Forelimb muscle (tissue), 1 donor: Measurements from ENCODE around the gene EFCAB12. TPM values are rescaled to one million over a fixed set of nuclear protein-coding genes. Genes with fewer than 3 reads are reported as not detected.
A peak's percentile ranks its signal among the peaks of the same experiment; 100 is the strongest.
"Not testable (repeated sequence)": the region's sequence is repeated elsewhere in the genome, so short reads cannot be mapped to it uniquely, and the experiment has no call there.

Experiments used
- DNase-seq: peaks from one replicate; pipeline ENCODE4 v3.0.0-alpha.2; 2013; ENCODE audit warnings: low read depth
- polyA plus RNA-seq: library from polyadenylated mRNA; unstranded; fragments of 120-200 nt; gene quantifications from one replicate; pipeline ENCODE4 v1.2.1, GENCODE V29; 2013; ENCODE audit not compliant: insufficient read length

The EFCAB12 gene
- polyA plus RNA-seq, 1 donor = 0.13 TPM

DNA sequence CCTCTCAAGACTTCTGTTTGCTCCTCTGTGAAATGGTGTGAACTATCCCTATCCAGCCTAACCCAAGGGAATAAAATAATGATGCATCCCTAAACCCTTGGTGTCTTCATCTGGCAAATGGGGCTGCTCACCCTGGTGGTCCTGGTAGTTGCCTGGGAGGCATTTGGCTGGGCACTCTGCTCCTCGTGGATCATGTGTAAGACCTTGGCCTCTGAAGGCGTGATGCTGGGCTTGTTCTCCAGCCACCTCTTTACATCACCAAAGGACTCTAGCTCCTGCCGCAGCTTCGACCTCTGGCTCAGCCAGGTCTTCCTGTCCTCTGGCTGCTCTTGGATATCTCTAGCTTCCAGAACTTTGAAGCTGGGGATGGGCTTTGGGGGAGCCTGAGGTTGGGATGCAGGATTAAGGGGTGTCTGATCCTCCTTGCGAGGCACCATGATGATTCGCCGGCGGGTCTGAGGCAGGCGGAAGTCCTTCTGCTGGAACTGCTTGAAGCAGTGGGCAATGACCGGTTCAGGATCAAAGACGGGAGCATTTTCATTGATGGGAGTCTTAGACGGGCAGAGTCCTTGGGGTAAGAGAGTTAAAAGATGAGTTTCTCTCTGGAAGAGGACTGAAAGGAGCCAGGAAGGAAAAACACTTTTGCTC lies 7.1 kb downstream of the EFCAB12 start:
- no peak for DNase-seq

DNA sequence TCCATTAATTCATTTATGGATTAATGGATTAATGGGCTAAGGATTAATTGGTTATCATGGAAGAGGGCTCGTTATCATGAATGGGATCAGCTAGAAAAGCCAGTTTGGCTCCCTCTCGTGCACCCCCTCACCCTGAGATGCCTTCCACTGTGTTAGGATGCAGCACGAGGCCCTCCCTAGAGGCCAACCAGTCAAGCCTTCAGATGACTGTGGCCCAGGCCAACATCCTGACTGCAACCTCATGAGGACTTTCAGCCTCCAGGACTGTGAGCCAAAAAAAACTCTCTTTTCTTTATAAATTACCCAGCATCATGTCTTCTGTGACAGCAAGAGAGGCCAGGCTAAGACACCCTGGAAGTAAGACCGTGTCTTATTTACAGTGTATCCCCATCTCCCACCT lies 9.0 kb downstream of the EFCAB12 start:
- DNase-seq = no peak

DNA sequence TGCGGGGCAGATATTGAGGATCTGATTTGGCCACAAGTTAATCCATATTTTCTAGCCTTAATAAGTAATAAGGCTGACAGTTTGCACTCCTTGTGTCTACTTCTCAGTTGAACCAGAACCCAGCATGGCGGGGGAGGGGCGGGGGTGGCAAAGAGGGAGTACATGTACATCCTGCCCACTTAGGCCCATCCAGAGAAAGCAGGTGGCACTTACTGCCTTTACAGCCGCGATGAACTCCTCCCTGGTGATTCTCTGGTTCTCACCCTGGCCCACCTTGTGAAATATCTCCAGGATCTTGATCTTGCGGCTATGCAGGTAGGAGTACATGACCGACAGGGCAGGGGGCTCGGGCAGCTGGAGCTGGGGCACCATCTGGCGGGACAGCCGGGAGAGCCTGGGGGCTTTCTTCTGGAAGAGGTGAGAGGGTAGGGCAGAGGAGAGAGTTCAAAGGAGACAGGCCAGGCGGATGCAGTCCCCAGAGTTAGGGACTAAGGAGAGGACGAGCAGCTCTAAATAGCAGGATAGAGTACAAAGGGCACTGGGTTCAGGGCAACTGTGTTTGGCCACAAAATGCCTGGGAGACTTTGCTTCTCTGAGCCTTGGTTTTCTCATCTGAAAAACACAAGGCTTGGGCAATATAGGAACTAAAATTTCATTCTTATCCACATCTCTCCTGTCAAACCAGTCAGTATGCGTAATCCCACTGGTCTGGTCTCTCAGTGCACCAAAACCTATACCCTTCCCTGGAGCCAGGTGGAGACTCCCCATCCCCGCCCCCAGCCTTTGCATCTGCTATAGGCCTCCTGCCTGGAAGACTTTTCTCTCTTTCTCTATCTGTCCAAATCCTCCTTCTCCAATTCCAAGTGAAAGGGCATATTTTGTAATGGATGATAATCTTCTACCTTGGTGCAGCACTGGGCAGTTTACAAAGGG lies 10.1 kb downstream of the EFCAB12 start:
- DNase-seq = no peak

DNA sequence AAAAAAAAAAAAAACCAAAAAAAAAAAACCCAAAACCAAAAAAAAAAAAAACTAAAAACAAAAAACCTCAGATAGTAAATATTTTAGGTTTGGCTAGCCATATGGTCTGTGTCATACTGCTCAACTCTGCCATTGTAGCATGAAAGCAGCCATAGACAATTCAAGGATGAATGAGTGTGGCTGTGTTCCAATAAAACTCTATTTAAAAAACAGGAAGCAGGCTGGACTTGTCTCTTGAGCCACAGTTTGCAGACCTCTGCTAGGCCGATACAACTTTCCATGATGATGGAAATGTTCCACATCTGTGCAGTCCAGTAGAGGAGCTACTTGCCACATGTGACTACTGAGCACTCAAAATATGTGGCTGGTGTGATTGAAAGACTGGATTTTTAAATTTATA lies 11.1 kb downstream of the EFCAB12 start:
- no peak for DNase-seq

DNA sequence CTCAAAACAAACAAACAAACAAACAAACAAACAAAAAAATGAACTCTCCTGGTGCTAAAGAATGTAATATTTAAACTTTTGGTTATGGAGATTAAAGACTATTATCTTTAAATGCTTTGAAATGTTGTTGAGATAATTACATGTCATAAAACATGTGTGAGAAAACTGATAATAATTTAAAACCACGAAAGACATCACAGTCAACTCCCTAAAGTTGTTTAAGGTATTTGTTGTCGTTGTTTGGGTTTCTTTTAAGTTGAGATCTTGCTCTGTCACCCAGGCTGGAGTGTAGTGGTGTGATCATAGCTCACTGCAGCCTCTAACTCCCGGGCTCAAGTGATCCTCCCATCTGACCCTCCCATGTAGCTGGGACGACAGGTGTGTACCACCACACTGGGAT lies 12.0 kb downstream of the EFCAB12 start:
- no peak for DNase-seq

DNA sequence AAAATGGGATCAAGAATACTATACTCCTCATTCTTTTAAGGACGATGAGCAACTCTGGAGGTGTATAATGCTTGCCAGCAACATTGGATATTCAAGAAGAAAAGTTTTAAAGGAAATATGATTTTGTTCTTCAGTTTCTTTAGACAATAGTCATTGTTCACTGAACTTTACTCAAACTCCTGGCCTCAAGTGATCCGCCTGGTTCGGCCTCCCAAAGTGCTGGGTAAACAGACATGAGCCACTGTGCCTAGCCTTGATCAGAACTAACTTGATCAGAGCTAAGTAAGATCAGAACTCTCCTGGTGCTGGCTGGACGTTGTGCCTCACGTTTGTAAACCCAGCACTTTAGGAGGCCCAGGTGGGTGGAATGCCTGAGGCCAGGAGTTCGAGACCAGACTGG lies 12.6 kb downstream of the EFCAB12 start:
- no peak for DNase-seq

DNA sequence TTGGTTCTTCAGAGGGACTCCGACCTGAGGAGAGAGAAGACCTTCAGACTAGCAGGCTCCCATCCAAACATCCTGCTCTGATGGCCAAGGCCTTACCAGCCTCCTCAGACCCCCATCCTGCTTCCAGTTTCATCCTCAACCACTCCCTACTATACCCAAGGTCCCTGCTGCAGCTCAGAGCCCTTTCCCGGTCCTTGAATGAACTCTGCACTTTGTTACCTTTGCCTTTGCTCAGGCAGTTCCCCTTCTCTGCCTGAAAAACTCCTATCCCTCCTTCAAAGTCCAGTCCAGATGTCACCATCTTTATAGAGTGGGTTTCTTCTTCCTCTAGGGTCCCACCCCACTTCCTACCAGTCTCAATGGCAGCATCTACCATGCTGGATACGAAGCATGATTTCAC lies 13.1 kb downstream of the EFCAB12 start:
- DNase-seq = no peak

DNA sequence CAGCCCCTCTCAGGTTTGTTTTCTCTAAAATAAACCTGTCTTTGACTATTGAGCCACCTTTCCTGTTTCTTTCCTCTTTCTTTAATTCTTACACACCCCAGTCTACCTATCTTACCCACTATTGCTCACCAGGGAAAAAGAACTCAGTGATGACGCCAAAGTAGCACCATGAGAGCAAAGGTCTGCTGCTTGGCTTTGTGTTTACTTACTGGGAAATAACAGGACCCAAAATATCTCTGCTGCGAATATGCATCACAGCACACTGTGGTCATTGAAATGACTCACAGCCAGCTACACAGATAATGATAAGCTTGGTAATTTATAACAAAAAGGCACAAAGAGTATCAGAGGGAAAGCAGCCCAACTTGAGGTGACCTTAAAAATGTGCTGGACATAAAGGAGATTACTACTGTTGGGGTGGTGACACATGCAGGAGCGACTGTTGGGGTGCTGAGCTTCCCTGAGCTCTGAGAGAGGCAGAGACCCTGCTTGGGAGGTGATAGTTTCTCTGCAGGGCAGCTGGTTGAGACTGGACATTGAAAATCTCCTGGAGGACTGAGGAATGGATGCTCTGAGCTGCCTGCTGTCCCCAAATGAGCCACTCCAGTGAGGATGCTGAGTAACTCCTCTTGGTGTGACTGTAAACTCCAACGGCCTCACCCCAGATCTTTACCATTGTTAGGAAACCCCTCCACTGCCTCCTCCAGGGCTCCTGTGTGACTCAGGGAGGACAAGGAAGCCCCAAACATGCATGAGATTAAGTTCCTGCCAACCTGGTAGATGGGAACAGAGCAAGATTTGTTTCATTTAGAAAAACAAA lies 14.5 kb downstream of the EFCAB12 start:
- no peak for DNase-seq

DNA sequence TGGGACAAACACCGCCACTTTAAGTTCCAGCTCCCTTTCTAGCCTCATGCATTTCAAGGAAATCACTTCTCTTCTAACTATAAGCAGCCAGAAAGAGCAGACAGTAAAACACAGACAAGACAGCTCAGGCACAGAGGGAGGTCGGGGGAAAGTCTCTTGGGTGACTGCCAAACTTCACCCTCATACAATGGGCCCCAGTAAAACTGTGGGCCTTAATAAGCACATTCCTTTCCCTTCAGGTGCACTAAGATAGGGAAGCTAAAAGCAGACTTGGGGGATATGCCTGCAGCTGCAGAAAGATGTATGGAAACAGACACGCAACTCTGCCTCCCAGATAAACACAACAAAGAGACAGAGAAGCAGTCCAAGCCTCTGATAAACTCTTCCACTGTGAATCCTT lies 15.2 kb downstream of the EFCAB12 start:
- DNase-seq = not testable (repeated sequence)

DNA sequence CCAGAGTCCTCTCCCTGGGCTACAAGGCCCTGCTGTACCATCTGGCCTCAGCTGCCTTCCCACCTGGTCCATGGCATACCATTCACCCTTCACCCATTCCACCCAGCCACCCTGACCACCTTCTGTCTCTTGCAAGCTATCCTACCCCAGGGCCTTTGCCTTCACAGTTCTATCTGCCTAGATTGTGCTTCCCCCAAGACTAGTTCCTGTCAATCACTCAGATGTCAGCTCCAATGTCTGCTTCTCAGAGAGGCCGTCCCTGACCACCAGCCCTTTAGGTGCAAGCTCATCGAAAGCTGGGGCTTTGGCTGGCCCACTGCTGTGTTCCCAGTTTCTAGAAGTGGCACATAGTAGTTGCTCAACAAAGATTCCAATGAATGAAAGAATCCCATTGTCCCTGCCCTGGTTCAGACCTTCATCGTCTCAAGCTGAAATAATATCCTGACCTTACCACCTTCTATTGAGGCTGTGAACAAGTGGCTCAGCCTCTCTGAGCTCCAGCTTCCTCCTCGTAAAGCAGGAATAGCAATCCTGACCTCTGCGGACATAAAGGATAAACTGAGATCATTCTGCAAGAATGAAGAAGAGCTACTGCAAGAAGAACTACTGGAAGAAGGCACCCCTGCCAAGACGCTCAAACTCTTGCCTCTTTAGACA lies 15.8 kb downstream of the EFCAB12 start:
- no peak for DNase-seq

DNA sequence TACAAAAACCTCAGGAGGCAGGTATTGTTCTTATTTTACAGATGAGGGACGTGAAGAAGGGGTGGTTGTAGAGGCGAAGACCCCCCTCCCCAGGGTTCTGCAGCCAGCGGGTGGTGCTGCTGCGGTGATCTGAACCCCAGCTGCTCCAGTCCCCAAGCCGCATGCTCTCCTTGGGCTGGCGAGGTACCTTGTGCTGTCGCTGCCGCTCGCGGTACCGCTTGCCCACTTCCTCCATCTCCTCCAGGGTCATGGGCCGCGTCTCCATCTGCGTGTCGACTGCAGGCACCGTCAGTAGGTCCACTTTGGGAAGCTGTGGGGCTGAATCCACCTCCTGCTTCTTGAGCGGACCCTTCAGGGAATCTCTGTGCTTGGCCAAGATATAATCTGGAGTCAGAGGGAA lies 17.5 kb downstream of the EFCAB12 start:
- no peak for DNase-seq

DNA sequence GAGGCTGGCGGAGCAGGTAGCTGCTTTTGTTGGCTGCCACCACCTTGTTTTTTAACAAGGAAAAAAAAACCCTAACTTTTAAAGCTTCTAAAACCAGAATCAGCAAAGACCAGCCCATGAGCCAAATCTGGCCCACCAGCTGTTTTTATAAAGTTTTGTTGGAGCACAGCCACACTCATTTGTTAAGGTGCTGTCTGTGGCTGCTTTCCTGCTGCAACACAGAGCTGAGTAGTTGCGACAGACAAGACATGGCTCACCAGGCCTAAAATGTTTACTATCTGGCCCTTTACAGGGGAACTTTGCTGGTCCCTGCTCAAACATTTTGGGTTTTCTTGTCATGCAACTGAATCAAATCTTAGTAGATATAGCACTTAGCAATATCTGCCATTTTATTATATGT lies 18.9 kb downstream of the EFCAB12 start:
- no peak for DNase-seq

DNA sequence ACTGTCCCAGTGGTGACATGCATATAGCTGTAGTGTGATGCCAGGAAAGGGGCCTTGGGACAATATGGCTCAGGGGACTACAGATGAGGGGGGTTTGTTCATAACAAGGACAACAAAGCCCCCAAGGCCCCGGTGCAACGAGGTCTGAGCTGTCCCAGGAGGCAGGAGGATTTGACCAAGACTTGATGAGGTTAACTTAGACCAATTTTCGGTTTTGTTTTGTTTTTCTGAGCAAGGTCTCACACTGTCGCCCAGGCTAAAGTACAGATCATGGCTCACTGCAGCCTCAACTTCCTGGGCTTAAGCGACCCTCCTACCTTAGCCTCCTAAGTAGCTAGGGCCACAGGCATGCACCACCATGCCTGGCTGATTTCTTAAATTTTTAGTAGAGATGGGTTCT lies 23.8 kb downstream of the EFCAB12 start:
- no peak for DNase-seq

DNA sequence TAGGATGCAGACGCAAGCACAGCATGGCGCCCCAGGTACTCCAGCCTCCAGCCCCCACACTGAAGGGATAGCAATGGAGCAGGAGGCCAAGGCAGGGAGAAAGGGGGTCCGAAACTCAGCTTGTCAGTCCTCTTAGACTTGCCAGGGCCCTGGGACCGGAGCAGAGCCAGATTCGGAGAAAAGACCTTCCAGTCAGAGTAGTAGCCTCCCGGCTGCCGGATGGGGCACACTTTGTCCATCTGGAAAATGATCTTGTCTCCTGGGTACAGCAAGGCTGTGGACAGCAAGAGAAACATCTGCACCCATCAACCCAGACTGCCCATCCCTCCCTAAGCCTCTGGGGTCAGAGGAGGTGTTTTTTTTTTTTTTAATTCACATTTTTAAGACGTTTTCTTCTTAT lies 24.3 kb downstream of the EFCAB12 start:
- no peak for DNase-seq

DNA sequence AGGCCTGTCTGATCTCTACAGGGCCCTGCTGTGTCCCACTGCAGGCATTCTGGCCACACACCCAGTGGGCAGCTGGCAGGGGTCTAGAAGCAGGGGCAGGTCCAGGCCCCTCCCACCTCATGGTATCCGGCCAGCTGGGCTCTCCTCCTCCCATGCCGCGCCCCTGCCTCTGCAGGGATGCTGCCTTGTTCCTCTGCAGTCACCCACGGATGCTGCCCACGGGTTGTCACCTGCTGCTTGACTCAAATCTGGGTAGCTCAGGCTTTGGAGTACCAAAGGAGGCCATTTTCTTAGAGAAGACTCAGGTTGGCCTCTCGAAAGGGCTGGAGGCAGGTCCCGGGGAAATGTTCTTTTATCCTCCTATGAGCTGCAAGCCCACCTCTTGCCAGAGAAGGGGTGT lies 25.0 kb downstream of the EFCAB12 start:
- DNase-seq = no peak

DNA sequence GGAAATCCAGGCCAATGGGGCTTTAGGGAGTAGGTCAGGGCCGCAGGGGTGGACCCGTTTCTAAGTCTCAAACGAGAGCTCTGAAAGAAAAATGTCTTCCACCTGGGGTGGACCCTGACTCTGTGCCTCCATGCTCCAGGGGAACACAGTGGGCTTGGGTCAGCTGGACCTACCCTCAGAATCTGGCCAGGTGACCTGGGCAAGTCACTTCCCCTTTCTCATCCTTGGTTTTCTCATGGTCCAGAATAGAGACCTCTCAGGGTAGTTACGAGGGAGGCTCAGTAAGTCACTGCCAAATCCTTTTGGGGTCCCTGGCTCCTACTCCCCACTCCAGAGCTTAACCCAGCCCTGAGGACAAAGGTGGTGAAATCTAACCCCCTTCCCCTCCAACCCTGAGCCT lies 25.8 kb downstream of the EFCAB12 start:
- DNase-seq = no peak

DNA sequence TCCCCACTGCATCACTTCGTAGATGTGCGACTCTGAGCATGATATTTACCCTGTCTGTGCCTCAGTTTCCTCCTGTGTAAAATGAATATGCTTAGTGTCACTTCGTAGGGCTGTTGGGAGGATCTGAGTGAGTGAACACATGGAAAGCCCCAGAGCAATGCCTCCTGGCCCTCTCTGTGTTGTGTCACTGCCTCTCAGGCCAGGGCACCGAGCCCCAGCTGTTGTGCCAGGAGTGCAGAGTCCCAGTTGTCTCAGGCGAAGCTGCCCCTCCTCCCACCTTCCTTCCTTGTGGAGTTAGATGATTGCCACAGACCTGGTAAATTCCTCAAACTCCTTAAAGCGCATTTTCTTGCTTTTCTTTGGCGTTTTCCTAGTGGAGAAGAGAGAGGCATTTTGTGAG lies 26.2 kb downstream of the EFCAB12 start:
- DNase-seq = no peak

DNA sequence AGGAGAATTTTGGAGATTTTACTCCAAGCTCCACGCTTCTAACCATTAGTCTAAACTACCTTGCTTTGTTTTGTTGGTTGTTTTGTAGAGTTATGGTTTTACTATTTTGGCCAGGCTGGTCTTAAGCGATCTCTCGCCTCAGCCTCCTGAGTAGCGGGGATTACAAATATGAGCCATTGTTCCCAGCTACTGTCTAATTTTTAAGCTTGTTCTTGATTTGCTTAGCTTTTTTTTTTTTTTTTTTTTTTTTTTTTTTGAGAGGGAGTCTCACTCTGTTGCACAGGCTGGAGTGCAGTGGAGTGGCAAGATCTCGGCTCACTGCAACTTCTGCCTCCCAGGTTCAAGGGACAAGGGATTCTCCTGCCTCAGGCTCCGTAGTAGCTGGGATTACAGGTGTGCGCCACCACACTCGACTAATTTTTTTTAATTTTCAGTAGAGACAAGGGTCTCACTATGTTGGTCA lies 28.5 kb downstream of the EFCAB12 start:
- no peak for DNase-seq

DNA sequence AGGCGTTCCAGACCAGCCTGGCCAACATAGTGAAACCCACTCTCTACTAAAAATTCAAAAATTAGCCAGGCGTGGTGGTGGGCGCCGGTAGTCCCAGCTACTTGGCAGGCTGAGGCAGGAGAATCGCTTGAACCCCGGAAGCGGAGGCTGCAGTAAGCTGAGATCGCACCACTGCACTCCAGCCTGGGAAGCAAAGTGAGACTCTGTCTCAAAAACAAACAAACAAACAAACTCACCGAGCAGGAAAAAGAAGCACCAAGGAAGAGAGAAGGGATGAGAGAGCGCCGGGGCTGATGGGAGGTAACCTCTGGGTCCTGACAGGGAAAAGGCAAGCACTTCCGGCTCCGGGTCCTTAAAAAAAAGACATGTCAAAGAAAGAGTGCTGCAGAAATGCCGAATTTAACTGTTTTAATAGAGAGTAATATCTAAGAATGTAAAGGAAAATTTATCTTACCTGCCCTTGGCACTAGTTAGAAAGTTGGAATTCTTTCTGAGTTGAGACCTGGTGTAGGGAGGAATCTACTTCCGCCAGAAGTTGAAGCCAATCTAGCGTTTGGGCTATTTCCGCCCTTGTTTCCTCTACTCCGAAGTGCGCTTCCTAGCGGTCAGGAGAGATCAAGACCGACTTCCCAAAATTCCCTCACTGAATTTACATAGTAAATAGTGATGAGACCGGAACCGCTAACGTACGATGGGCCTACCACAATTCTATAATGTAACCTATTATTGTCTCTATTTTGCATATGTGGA lies 29.1 kb downstream of the EFCAB12 start:
- DNase-seq = peak; percentile 97

DNA sequence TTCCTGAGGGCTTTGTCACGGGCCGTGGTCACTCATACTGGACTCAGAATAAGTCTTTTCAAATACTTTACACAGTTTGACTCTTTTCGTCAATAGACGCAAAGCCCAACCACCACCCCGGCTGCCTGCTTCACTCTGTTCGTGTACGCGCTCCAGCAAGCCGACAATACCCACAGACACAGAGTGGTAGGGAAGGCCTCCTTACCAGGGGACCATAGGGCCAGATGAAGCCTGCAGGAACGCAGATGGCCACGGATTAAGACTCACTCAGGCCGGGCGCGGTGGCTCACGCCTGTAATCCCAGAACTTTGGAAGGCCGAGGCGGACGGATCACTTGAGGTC lies 29.7 kb downstream of the EFCAB12 start:
- no peak for DNase-seq
